Endodermal cell (in vitro differentiated cells): ENCODE data around the gene CCR1. TPM values are rescaled to one million over a fixed set of nuclear protein-coding genes. Genes with fewer than 3 reads are reported as not detected.

Experiments
- DNase-seq: peaks from one replicate; pipeline ENCODE4 v3.0.0-alpha.2; 2017
- H3K27ac ChIP-seq: 2 replicates; pipeline ENCODE4 v1.5.1; 2013; ENCODE audit warnings: mild to moderate bottlenecking, low read depth, low read length, moderate library complexity
- H3K27me3 ChIP-seq: 2 replicates; pipeline ENCODE4 v1.6.1; 2013; ENCODE audit warnings: mild to moderate bottlenecking, low read length, moderate library complexity; ENCODE audit not compliant: insufficient read depth, control insufficient read depth, poor library complexity, severe bottlenecking
- H3K36me3 ChIP-seq: 2 replicates; pipeline ENCODE4 v1.7.0; 2013; ENCODE audit warnings: mild to moderate bottlenecking, low read length, moderate library complexity; ENCODE audit not compliant: control insufficient read depth, insufficient read depth
- H3K4me1 ChIP-seq: one replicate; pipeline ENCODE4 v1.7.0; 2013; ENCODE audit warnings: low read length; ENCODE audit not compliant: control insufficient read depth, insufficient read depth
- H3K4me3 ChIP-seq: 2 replicates; pipeline ENCODE4 v1.5.1; 2013; ENCODE audit warnings: mild to moderate bottlenecking, low read length, moderate library complexity
- H3K9ac ChIP-seq: 2 replicates; pipeline ENCODE4 v1.6.1; 2013; ENCODE audit warnings: mild to moderate bottlenecking, low read length, moderate library complexity; ENCODE audit not compliant: poor library complexity, severe bottlenecking; ENCODE audit errors: extremely low read depth
- H3K9me3 ChIP-seq: 2 replicates; pipeline ENCODE4 v1.6.1; 2013; ENCODE audit warnings: mild to moderate bottlenecking, low read length, moderate library complexity; ENCODE audit not compliant: control insufficient read depth
- H3K27ac Mint-ChIP-seq: 2 replicates; pipeline ENCODE4 v1.8.0; 2020; ENCODE audit warnings: mixed read lengths
- H3K27me3 Mint-ChIP-seq: 2 replicates; pipeline ENCODE4 v1.8.0; 2021; ENCODE audit warnings: mild to moderate bottlenecking, mixed read lengths; ENCODE audit not compliant: insufficient read depth
- H3K36me3 Mint-ChIP-seq: 2 replicates; pipeline ENCODE4 v1.8.0; 2020; ENCODE audit warnings: low read depth, mixed read lengths
- H3K4me1 Mint-ChIP-seq: 2 replicates; pipeline ENCODE4 v1.8.0; 2020; ENCODE audit warnings: mixed read lengths
- H3K4me3 Mint-ChIP-seq: 2 replicates; pipeline ENCODE4 v1.8.0; 2020; ENCODE audit warnings: mild to moderate bottlenecking, moderate library complexity, mixed read lengths
- H3K9me3 Mint-ChIP-seq: 2 replicates; pipeline ENCODE4 v1.8.0; 2020; ENCODE audit warnings: mild to moderate bottlenecking, mixed read lengths
- WGBS, 2 experiments: methylation state at CpG; one replicate each; pipeline versions ENCODE4 v1.1.5 to v1.1.7; 2013; ENCODE audit warnings: missing lambda C conversion rate in 2 of 2, mixed read lengths in 1 of 2; ENCODE audit not compliant: insufficient coverage in 1 of 2, insufficient read length in 1 of 2; 5-methylcytosine and 5-hydroxymethylcytosine counted together
- total RNA-seq, 2 donors: library from RNA; stranded (reverse); fragmentation: NEBNext Ultra II Directional in 1 of 2; extraction: Animal tissue kit (Norgen Biotek cat#: 25700) in 1 of 2; gene quantifications; 2 replicates in 1 of 2; 3 replicates in 1 of 2; pipeline ENCODE4 v1.2.1, GENCODE V29; 2021
- TF ChIP-seq, protein P1 (sequence below): fragments of 200-600 bp; sonication (generic); conservative IDR thresholded peaks from 2 replicates; pipeline ENCODE4 v1.5.0; 2021; ENCODE audit warnings: antibody characterized with exemption, mild to moderate bottlenecking

Gene CCR1
- total RNA-seq, 2 donors from 2014 or later = 0.11 TPM; not detected in 1

DNA sequence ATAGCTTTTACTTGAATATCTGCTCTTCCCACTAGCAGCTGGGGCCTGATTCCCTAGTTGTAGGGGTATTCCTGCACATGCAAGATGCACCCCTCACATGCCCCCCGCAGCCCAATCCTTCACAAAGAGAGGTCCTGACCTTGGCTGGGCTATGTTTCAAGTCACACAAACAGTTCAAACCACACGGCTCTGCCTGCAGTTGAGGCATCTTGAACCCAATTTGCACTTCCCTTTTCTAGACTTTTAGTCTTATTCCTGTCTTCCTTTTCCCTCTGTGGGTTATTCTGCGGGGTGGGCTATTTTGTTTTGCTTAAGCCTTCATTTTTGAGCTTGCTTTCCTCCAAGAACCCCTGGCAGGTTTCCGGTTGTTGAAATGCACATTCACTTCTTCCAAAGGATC lies 13.3 kb upstream of the CCR1 start:
- Mint-ChIP-seq H3K36me3 (no peaks in the 10 kb centered on the region), H3K4me1 (no peaks in the 10 kb centered on the region), H3K4me3 (no peak overlapping the region), H3K27ac (no peak overlapping the region), H3K27me3 (peaks cover 2% of the 10 kb centered on the region), H3K9me3 (peaks cover 16% of the 10 kb centered on the region)
- TF ChIP-seq, protein P1, sequence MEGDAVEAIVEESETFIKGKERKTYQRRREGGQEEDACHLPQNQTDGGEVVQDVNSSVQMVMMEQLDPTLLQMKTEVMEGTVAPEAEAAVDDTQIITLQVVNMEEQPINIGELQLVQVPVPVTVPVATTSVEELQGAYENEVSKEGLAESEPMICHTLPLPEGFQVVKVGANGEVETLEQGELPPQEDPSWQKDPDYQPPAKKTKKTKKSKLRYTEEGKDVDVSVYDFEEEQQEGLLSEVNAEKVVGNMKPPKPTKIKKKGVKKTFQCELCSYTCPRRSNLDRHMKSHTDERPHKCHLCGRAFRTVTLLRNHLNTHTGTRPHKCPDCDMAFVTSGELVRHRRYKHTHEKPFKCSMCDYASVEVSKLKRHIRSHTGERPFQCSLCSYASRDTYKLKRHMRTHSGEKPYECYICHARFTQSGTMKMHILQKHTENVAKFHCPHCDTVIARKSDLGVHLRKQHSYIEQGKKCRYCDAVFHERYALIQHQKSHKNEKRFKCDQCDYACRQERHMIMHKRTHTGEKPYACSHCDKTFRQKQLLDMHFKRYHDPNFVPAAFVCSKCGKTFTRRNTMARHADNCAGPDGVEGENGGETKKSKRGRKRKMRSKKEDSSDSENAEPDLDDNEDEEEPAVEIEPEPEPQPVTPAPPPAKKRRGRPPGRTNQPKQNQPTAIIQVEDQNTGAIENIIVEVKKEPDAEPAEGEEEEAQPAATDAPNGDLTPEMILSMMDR = no peak
- Histone ChIP-seq H3K27ac (no peak overlapping the region), H3K9me3 (no peaks in the 10 kb centered on the region), H3K27me3 (no peaks in the 10 kb centered on the region), H3K4me3 (no peak overlapping the region), H3K36me3 (no peaks in the 10 kb centered on the region), H3K9ac (no peak overlapping the region), H3K4me1 (no peaks in the 10 kb centered on the region)
- no peak for DNase-seq
- WGBS, 2 experiments = 84 to 95% methylated on average over 3 to 4 of the region's 4 CpGs

- peaks cover 2% of the 10 kb centered on the region for H3K27me3 Mint-ChIP-seq
- TF ChIP-seq, protein P1 = no peak
- Histone ChIP-seq H3K27me3 (peaks cover 10% of the 10 kb centered on the region), H3K4me3 (no peak overlapping the region), H3K9me3 (no peaks in the 10 kb centered on the region), H3K9ac (no peak overlapping the region), H3K36me3 (no peaks in the 10 kb centered on the region), H3K27ac (no peak overlapping the region), H3K4me1 (no peaks in the 10 kb centered on the region)
- H3K4me3 Mint-ChIP-seq = no peak overlapping the region
- no peak for DNase-seq
- peaks cover 7% of the 10 kb centered on the region for H3K4me1 Mint-ChIP-seq
- no peaks in the 10 kb centered on the region for H3K36me3 Mint-ChIP-seq
- peaks cover 16% of the 10 kb centered on the region for H3K9me3 Mint-ChIP-seq
- WGBS, 2 experiments = 80 to 89% methylated on average over 1 to 2 of the region's 2 CpGs
- H3K27ac Mint-ChIP-seq = no peak overlapping the region
These were observed 10.1 kb upstream of the CCR1 start for GRCh38 chr3:46218196-46218709.

DNA sequence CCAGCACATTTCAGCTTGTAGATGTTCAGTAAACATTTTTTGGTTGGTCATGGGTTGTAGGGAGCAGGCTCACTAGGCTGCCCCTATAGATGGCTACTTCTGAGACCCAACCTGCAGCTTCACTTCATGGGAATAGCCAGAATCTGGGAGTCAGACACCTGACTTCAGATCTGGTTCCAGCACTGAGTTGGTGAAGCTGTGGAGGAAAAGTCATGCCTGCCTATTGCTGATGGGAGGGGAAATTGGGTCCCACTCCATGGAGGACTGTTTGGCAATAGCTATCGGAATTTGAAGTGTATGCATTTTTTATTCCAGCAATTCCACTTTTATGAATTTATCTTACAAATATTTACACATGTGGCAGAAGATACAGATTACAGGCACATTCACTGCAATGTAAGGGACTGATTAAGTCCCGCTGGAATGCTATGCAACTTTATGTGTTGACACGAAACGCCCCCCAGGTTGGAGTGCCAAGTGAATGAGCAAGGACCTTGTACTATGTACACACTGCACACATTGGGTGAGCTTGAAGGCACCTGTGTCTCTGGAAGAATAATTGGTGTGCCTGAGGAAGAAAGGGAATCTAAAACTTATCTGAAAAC lies 7.8 kb upstream of the CCR1 start:
- Mint-ChIP-seq H3K9me3 (peaks cover 16% of the 10 kb centered on the region), H3K27me3 (no peaks in the 10 kb centered on the region), H3K4me3 (no peak overlapping the region), H3K36me3 (no peaks in the 10 kb centered on the region), H3K27ac (no peak overlapping the region), H3K4me1 (peaks cover 7% of the 10 kb centered on the region)
- Histone ChIP-seq H3K9ac (no peak overlapping the region), H3K4me3 (no peak overlapping the region), H3K9me3 (no peaks in the 10 kb centered on the region), H3K27me3 (peaks cover 10% of the 10 kb centered on the region), H3K4me1 (no peaks in the 10 kb centered on the region), H3K36me3 (no peaks in the 10 kb centered on the region), H3K27ac (no peak overlapping the region)
- DNase-seq = no peak
- WGBS, 2 experiments = 88 to 92% methylated on average over 4 of the region's 4 CpGs
- TF ChIP-seq, protein P1 = no peak
